Midbrain (tissue), 1 donor: ENCODE measurements around the gene ZNF654.
A peak's percentile ranks its signal among the peaks of the same experiment; 100 is the strongest.
"Not testable (repeated sequence)": the region's sequence is repeated elsewhere in the genome, so short reads cannot be mapped to it uniquely, and the experiment has no call there.

ENCODE experiments used
- DNase-seq: peaks from one replicate; lab custom pipeline; 2025; lab: John Stamatoyannopoulos, UW

Gene ZNF654

DNA sequence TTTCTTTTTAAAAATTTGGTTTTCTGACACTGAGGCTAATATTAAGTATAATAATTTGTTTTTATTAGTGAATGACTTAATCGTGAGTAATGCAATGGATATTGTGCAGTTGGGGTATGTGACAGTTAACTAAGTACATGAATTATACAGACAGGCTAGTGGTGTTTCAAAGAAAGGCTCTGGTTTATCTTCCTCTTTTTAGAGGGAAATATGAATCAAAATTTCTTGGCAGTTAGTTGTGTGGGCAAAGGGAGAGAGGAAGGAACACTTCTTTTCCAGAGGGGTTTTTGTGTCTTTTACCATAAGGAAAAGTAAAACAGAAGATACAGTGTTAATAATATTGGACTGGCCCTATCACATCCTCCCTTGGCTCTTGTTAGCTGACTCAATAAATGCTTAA, 2.7 kb downstream of the ZNF654 start:
- DNase-seq: no peak

- DNase-seq: no peak
Measured at GRCh38 chr3:88075072-88075471, 16.0 kb downstream of the ZNF654 start.

DNA sequence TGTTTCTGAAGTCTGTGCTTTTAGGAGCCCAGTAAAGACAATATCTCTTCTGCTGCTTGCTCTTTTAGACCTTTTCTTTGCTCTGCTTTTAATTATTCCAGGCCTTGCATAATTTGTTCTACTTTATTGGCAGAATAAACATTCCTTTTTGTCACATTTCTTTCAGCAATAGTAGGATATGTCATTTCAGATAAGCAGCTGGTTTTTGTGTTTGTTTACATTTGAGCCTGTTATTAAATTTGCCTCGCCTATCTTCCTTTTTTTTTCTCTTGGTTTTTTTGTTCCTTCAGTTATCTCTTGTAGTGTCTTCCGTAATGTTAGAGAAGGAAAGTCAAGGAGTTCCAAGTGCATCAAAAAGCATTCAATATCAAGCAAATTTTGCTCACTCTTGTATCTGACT, 16.4 kb downstream of the ZNF654 start:
- no peak for DNase-seq

GRCh38 chr3:88076712-88077111, 17.7 kb downstream of the ZNF654 start:
- DNase-seq: no peak

DNA sequence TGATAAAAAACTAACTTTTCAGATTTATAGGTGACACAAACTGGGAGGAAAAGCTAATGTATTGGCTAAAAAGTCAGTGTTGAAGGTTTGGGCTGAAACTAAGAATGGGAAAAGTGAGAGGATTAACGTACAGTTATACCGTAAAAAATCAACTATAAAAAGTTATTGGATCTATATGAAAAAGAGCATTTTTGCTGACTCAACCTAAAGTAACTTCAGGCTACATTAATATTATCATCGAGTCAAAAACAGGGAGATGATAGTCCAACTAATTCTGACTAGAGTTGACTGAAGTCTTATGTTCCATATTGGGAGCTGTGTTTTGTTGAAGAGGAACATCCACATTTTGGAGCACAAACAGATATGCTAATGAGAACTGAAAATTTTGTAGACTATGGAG, 19.9 kb downstream of the ZNF654 start:
- DNase-seq: no peak

GRCh38 chr3:88082854-88083253, 23.8 kb downstream of the ZNF654 start:
- no peak for DNase-seq

DNA sequence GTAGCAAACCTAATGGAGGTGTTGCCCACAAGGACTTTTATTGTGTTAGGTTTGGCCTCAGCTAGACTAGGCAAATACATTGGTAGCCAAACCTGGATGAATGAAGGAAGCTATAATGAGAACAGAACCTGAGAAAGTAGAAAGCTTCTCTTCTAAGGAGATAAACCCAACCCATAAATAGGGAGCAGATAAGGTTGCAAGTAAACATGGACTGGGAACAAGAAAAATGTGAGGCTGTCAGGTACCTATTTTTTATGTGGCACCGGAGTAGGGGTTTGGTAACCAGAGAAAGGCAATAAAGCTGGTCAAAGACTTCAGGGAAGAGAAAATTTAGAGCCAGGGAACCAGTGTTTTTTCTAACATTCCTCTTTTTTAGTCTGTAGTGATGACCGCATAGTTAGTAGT, 25.0 kb downstream of the ZNF654 start:
- no peak for DNase-seq

DNA sequence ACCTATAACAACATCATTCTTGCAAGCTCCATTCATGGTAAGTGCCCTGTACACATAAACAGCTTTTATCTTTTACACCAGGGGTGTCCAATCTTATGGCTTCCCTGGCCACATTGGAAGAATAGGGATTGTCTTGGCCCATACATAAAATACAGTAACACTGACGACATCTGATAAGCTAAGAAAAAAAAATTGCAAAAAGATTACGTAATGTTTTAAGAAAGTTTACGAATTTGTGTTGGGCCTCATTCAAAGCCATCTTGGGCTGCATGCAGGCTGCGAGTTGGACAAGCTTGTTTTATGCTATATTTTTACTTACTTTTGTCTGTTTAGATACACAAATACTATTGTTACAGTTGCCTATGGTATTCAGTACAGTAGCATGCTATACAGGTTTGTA, 31.6 kb downstream of the ZNF654 start:
- DNase-seq: no peak

DNA sequence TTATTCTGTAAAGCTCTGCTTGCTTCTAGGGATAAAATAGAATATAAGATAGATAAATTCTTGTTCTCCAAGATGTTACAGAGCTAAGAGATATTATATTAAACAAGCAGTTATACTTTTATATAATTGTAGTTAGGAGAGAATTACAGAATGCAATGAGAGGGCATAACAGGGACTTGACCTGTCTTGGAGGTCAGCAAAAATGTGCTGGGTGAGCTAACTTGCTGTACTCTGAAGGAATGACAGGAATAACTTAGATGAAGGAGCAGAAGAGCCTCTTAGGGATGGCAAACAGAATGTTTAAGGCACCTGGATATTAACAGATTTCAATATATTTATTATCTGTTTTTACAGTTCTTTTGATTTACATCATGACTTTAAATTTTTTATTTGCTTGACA, 33.2 kb downstream of the ZNF654 start:
- DNase-seq: no peak

DNA sequence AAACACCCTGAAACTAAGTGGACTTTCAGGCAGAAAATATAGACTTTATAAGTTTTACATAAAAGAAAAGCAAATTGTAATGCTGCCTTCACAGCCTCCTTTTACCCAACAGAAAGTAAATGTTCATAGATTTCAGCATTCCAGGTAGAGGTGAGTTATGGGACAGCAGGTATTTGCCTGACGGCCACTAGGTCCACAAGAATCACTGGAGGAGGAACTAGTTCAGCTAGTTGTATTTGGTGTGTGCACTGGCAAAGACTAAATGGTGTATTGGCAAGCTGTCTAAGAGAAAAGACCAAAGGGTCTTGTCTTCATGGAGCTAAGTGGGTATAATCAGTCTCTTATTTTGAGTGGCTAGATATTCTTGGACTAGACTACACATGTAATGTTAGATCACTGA, 34.2 kb downstream of the ZNF654 start:
- no peak for DNase-seq

GRCh38 chr3:88101142-88101541, 42.1 kb downstream of the ZNF654 start:
- DNase-seq: no peak

- no peak for DNase-seq
Measured at GRCh38 chr3:88105325-88105724, 46.3 kb downstream of the ZNF654 start.

DNA sequence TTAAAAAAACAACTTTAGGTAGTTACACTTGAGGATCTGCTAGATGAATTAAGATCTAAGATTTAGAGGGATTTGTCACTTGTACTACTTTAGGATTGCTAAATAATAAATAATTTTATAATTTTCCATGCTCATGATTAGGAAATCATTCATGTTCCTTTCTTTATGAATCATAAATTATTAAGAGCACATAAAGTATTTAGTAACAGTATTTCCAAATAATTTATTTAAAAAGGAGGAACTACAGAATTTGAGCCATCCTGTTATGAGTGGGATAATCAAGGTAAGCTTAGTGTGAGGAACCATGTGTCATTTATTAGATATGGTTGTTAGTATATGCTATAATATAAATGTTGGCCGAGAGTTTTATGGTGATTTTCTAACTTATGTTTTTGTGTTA, 53.2 kb downstream of the ZNF654 start:
- DNase-seq: no peak

DNA sequence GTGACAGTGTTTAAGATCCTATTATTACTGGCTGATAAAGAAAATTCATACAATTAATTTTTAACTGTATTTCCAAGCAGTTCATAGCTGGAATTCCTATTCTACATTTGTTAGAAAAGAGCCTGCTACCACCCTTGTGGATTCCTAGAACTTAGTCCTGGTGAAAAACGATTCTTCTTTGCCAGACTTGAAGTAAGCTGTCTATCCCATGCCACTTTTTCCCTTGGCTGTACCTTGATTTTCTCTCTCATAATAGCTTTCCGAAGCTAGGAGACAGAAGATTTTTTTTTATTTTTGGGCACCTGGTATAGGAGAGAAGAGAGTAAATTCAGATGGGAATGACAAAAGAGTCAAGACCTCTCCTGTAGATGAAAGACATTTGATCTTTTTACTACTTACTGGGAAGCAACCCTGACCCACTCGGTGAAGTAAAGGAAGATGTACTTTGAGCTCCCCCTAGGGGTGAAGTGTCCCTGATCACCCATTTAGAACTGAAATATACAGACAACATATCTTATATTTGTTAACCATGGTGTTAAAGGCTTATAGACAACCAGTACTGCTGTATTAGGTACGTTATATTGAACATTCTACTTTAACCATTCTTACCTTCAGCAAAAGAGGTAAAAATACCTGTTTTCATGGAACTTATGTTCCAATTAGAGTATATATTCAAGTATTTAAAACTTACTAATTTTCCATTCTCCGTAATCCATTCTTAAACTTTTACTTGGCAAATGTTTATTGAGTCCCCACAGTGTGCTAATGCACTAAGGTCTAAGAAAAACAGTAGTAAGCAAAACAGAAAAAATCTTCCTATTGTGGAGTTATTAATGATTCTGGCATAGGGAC, 54.5 kb downstream of the ZNF654 start:
- peak; percentile 73 for DNase-seq

DNA sequence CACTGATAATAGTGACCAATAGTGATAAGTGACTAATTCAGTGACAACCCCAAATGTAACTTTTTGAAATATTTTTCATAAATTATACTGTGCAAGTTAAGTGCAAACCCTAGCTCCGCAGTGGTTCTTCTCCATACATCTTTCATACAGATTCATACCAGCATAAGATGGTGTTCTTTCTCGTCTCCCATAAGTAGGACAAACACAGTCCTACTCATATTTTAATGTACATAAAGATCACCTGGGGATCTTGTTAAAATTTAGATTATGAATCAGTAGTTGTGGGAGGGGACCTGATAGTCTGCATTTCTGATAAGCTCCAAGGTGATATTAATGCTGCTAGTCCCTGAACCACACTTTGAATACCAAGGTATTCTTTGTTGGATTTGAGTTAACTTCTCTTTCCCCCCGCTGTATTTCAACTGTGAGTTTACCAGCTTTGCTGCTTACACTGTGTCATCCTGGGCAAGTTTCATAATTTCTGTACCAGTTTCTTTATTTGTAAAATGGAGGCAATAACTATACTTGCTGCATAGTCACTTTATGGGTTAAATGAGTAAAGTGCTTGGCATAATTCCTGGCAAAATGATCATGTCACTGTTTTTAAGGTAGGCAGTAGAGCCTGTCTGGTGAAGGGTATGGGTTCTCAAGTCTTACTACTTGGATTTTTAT, 56.0 kb downstream of the ZNF654 start:
- DNase-seq: no peak

DNA sequence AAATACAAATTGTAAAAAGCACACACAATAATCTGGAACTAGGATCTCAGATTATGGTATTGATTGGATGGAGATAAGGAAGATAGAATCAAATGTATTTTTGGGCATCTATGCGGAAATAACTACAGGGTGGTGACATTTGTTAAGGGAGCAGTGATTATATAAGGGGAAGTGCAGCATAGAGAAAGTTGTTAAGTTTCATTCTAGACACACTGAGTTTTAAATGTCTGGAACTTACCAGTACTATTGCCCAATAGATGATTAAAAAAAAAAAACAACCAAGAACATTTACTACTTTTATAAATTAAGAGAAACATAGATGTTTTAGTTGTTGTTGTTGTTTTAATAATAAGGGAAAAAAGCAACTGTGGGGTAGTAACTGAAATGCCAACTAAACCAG, 58.6 kb downstream of the ZNF654 start:
- no peak for DNase-seq

DNA sequence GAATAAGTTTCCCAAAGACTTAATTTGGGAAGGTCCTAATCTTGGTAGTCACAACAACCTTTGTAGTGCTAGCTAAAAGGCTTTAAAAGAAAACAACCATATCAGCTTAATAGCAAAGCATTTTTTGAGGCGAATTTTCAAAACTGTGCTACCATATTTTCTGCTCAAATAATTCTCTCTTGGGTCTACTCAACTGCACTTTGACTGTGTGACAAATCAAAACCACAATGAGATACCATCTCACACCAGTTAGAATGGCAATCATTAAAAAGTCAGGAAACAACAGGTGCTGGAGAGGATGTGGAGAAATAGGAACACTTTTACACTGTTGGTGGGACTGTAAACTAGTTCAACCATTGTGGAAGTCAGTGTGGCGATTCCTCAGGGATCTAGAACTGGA, 59.5 kb downstream of the ZNF654 start:
- DNase-seq: not testable (repeated sequence)

GRCh38 chr3:88123526-88123925, 64.5 kb downstream of the ZNF654 start:
- no peak for DNase-seq

GRCh38 chr3:88131695-88132094, 72.6 kb downstream of the ZNF654 start:
- DNase-seq: no peak

- no peak for DNase-seq
Measured at GRCh38 chr3:88132894-88133293, 73.8 kb downstream of the ZNF654 start.

GRCh38 chr3:88133711-88134263, 74.7 kb downstream of the ZNF654 start:
- no peak for DNase-seq

DNA sequence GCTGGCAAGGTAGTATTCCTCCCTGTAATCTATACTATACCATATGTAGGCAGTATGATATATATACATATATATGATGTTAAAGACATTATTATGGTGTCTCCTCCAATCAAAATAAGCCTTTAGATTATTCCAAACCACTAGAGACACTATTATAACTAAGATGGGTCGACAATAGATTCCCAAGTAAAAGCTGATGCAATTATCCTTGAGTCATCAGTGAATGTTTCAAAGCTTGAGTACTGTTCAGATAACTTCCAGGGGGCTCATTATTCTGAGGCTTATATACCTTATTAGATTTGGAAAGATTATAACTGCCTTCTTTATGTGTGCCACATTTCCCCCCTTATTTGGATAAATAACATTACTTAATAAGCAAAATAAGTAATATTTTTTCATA, 78.8 kb downstream of the ZNF654 start:
- no peak for DNase-seq

DNA sequence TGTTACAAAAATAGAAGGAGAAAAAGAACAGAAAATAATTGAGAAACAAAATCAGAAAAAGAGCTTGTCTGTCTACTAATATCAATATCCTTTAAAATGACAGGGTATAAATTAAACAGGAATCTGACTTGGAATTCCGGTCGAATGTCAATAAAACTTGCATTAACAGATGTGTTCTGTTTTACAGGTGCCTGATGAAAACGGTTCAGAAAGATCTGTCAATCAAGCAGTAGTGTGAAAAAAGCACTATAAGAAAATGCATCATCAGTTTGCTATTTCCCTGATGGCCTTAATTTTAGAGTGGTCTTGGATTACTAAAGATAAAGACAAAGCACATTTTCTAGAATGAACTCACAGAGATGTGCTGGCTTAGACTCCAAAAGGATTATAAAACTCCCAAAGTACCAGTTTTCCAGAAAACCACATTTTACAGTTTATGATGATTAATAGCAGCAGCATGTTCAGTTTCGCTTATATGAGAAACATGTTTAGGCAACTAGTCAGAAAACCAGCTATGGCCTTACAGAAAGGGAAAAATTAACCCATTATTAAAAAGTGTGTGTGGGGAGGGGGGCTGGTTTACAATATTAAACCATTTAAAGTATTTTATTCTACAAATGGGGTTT, 82.5 kb downstream of the ZNF654 start:
- DNase-seq: no peak
